ENCODE results near the gene PCCA.

The PCCA gene

GRCh38 chr13:100363285-100363711 is 274.4 kb downstream of the PCCA start:
- FAIRE-seq (peak; percentile 29), DNase-seq (ENCODE audit: insufficient read length, low spot score) (no peak)
- TF ChIP-seq CTCF (IDR thresholded peaks at IDR 0.05; ENCODE audit: insufficient read depth, missing control alignments): no peak

GRCh38 chr13:100363874-100364273 is 275.0 kb downstream of the PCCA start:
- DNase-seq (ENCODE audit: insufficient read length, low spot score): no peak
- TF ChIP-seq CTCF (IDR thresholded peaks at IDR 0.05; ENCODE audit: insufficient read depth, missing control alignments): no peak
- no peak for FAIRE-seq

GRCh38 chr13:100364591-100364990 is 275.7 kb downstream of the PCCA start:
- no peak for TF ChIP-seq CTCF (IDR thresholded peaks at IDR 0.05; ENCODE audit: insufficient read depth, missing control alignments)
- DNase-seq (ENCODE audit: insufficient read length, low spot score): no peak
- no peak for FAIRE-seq

GRCh38 chr13:100365680-100366079 is 276.8 kb downstream of the PCCA start:
- DNase-seq (ENCODE audit: insufficient read length, low spot score): no peak
- FAIRE-seq: no peak
- no peak for TF ChIP-seq CTCF (IDR thresholded peaks at IDR 0.05; ENCODE audit: insufficient read depth, missing control alignments)

- TF ChIP-seq CTCF (IDR thresholded peaks at IDR 0.05; ENCODE audit: insufficient read depth, missing control alignments): no peak
- FAIRE-seq (no peak), DNase-seq (ENCODE audit: insufficient read length, low spot score) (no peak)
Measured at GRCh38 chr13:100378533-100378932, 289.6 kb downstream of the PCCA start.

- no peak for TF ChIP-seq CTCF (IDR thresholded peaks at IDR 0.05; ENCODE audit: insufficient read depth, missing control alignments)
- DNase-seq (ENCODE audit: insufficient read length, low spot score) (no peak), FAIRE-seq (no peak)
Measured at GRCh38 chr13:100381595-100382224, 292.8 kb downstream of the PCCA start.

GRCh38 chr13:100382785-100383184 is 293.9 kb downstream of the PCCA start:
- DNase-seq (ENCODE audit: insufficient read length, low spot score) (no peak), FAIRE-seq (no peak)
- no peak for TF ChIP-seq CTCF (IDR thresholded peaks at IDR 0.05; ENCODE audit: insufficient read depth, missing control alignments)

All from D721Med (cell line).